Gastroesophageal sphincter (tissue), 4 donors: Measurements from ENCODE around the gene FSCN2. TPM values are rescaled to one million over a fixed set of nuclear protein-coding genes. Genes with fewer than 3 reads are reported as not detected.

ENCODE experiments used
- ATAC-seq: fragments of 150-250 bp; one replicate; pipeline ENCODE4 v1.9.1; 2016; ENCODE audit warnings: mild to moderate bottlenecking, moderate library complexity
- H3K27ac ChIP-seq, 4 donors: fragments of 200-600 bp; sonication (generic) in 3 of 4; 1 replicate in 3 of 4; 2 replicates in 1 of 4; pipeline ENCODE4 v1.5.1; 2016 to 2019
- H3K27me3 ChIP-seq: fragments of 200-600 bp; sonication (generic); one replicate; pipeline ENCODE4 v1.5.1; 2019
- H3K36me3 ChIP-seq, 2 donors: fragments of 200-600 bp; sonication (generic); one replicate each; pipeline ENCODE4 v1.5.1; 2019; ENCODE audit warnings: control low read depth in 1 of 2
- H3K4me1 ChIP-seq, 3 donors: fragments of 200-600 bp; sonication (generic); 1 replicate in 2 of 3; 2 replicates in 1 of 3; pipeline ENCODE4 v1.5.1; 2016 to 2019; ENCODE audit warnings: control low read depth in 2 of 3
- H3K4me3 ChIP-seq, 2 donors: fragments of 200-600 bp; sonication (generic); one replicate each; pipeline ENCODE4 v1.5.1; 2019; ENCODE audit warnings: mild to moderate bottlenecking in 1 of 2, moderate library complexity in 1 of 2
- H3K9me3 ChIP-seq, 3 donors: fragments of 200-600 bp; sonication (generic); one replicate each; pipeline ENCODE4 v1.5.1; 2017 to 2019; ENCODE audit warnings: control low read depth in 2 of 3
- CTCF ChIP-seq, 4 experiments: fragments of 200-600 bp in 2 of 4; fragments of 450-650 bp in 2 of 4; sonication (generic) in 1 of 4; IDR thresholded peaks; one replicate each; pipeline ENCODE4 v1.5.1; 2017 to 2019; ENCODE audit warnings: antibody characterized with exemption in 4 of 4, mild to moderate bottlenecking in 2 of 4, moderate library complexity in 2 of 4
- EP300 ChIP-seq: sonication (generic); formaldehyde crosslinking; IDR thresholded peaks from one replicate; pipeline ENCODE4 v1.6.1; 2017; ENCODE audit warnings: antibody characterized with exemption, mild to moderate bottlenecking
- POLR2A ChIP-seq, 2 donors: fragments of 450-650 bp; IDR thresholded peaks; one replicate each; pipeline ENCODE4 v1.6.1; 2017; ENCODE audit warnings: antibody characterized with exemption in 2 of 2, mild to moderate bottlenecking in 2 of 2, moderate library complexity in 1 of 2
- POLR2AphosphoS5 ChIP-seq: sonication (generic); formaldehyde crosslinking; IDR thresholded peaks from one replicate; pipeline ENCODE4 v1.6.1; 2017; ENCODE audit warnings: antibody characterized with exemption
- WGBS, 2 donors: methylation state at CpG; one replicate each; pipeline ENCODE4 v1.1.5; 2018; ENCODE audit warnings: low coverage in 1 of 2; 5-methylcytosine and 5-hydroxymethylcytosine counted together
- total RNA-seq, 4 donors: library from RNA; depleted of rRNA; stranded (reverse); fragments of >200 nt; gene quantifications; one replicate each; pipeline ENCODE4 v1.1.0, GENCODE V29; 2016

FSCN2 gene
- total RNA-seq, 4 donors from 2014 or later, result 0.49 to 2.1 (median 1.0) TPM

GRCh38 chr17:81491181-81491581 is 37.0 kb upstream of the FSCN2 start:
- peaks cover 7% of the 10 kb centered on the region for H3K27me3 ChIP-seq
- TF ChIP-seq CTCF (IDR thresholded peaks at IDR 0.05) (no peak), POLR2AphosphoS5 (no peak), EP300 (no peak), POLR2A (IDR thresholded peaks at IDR 0.05) (no peak)
- H3K27ac ChIP-seq, result no peak overlapping the region
- 31 to 38% methylated on average over 5 of the region's 5 CpGs for WGBS, 2 donors
- H3K9me3 ChIP-seq, result no peaks in the 10 kb centered on the region
- peaks cover 0 to 39% (median 13%) of the 10 kb centered on the region in 3 donors for H3K4me1 ChIP-seq
- no peak overlapping the region for H3K4me3 ChIP-seq
- no peak for ATAC-seq
- no peaks in the 10 kb centered on the region for H3K36me3 ChIP-seq

- Histone ChIP-seq H3K4me3 (no peak overlapping the region), H3K27ac (no peak overlapping the region), H3K4me1 (peaks cover 0 to 37% (median 13%) of the 10 kb centered on the region in 3 donors), H3K36me3 (no peaks in the 10 kb centered on the region), H3K27me3 (peaks cover 7% of the 10 kb centered on the region), H3K9me3 (no peaks in the 10 kb centered on the region)
- no peak for ATAC-seq
- no peak for TF ChIP-seq POLR2A (IDR thresholded peaks at IDR 0.05)
- no peak for TF ChIP-seq POLR2AphosphoS5
- no peak for TF ChIP-seq EP300
- no peak for TF ChIP-seq CTCF (IDR thresholded peaks at IDR 0.05)
- WGBS, 2 donors, result no CpG with 5 or more reads among the region's 5 CpGs
Measured at GRCh38 chr17:81491761-81492160, 36.4 kb upstream of the FSCN2 start.

GRCh38 chr17:81492202-81492601 is 36.0 kb upstream of the FSCN2 start:
- peaks cover 7% of the 10 kb centered on the region for H3K27me3 ChIP-seq
- peaks cover 0 to 33% (median 13%) of the 10 kb centered on the region in 3 donors for H3K4me1 ChIP-seq
- no peak overlapping the region for H3K27ac ChIP-seq
- WGBS, 2 donors, result 46 to 60% methylated on average over 1 to 5 of the region's 18 CpGs
- no peak overlapping the region for H3K4me3 ChIP-seq
- no peak for TF ChIP-seq CTCF (IDR thresholded peaks at IDR 0.05)
- no peak for TF ChIP-seq POLR2AphosphoS5
- no peak for TF ChIP-seq POLR2A (IDR thresholded peaks at IDR 0.05)
- no peak for TF ChIP-seq EP300
- ATAC-seq, result no peak
- no peaks in the 10 kb centered on the region for H3K36me3 ChIP-seq
- H3K9me3 ChIP-seq, result no peaks in the 10 kb centered on the region

GRCh38 chr17:81492706-81493105 is 35.5 kb upstream of the FSCN2 start:
- WGBS, 2 donors, result 85 to 95% methylated on average over 4 to 9 of the region's 9 CpGs
- no peak overlapping the region for H3K4me3 ChIP-seq

More at GRCh38 chr17:81492706-81493105, 35.5 kb upstream of the FSCN2 start:
- Histone ChIP-seq H3K27ac (no peak overlapping the region), H3K4me1 (peaks cover 0 to 28% (median 9%) of the 10 kb centered on the region in 3 donors), H3K27me3 (peaks cover 7% of the 10 kb centered on the region), H3K9me3 (no peaks in the 10 kb centered on the region), H3K36me3 (no peaks in the 10 kb centered on the region)
- ATAC-seq, result no peak
- TF ChIP-seq EP300, result no peak
- TF ChIP-seq POLR2AphosphoS5, result no peak
- TF ChIP-seq POLR2A (IDR thresholded peaks at IDR 0.05), result no peak
- TF ChIP-seq CTCF (IDR thresholded peaks at IDR 0.05), result no peak
